ENCODE measurements around the gene SKI.

The SKI gene

DNA sequence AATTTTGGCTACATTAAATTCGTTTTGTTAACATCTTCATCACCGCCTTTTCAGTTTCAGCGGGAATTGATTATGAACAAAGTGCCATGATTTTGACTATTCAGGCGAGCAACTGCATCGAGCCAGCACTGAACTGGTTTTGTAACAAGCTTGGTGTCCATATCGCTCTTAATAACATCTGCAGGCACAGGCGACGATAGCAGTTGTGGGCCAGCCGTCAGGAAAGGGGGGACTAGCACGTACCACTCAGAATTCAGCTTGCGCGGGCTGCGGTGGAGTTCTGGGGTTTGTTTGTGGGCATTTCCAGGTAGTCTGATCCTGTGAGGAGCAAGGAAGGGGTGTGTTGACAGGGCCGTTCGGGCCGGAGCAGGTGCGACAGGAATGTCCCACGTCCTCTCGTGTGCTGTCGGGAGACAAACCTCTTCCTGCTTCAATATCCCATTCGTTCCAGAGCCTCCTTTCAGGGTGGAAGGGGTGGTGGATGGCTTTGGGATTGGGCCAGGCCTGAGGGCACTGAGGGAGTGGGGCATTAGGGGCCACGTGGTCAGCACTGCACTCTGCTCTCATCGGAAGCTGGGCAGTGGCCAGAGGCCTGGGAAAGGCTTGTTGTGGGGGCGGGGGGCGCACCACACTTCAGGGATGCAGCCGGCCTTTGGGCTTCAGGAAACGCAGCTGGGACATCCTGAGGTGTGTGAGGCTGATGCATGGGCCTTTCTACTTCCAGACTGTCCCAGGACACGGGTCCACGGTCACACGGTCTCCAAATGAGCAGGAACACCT lies 39.1 kb downstream of the SKI start:
- no peak for DNase-seq

DNA sequence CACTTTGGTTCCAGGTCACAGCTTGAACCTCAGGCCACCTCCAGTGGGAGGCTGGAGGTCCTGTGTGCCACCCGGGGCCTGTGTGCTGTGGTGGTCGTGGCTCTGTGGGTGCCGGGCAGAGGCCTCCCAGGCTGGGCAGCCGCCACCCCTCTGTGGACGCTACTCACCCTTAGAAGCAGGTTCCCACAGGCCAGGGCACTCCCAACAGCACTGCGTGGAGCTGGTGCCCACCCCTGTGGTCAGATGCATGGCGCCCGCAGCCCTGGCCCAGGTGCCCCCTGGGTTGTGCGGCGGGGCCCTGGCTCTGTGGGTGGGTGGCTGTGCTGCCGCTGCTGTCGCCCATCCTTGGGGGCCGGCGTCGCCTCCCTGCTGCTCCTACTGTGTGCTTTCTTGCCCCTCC lies 39.7 kb downstream of the SKI start:
- DNase-seq: no peak

DNA sequence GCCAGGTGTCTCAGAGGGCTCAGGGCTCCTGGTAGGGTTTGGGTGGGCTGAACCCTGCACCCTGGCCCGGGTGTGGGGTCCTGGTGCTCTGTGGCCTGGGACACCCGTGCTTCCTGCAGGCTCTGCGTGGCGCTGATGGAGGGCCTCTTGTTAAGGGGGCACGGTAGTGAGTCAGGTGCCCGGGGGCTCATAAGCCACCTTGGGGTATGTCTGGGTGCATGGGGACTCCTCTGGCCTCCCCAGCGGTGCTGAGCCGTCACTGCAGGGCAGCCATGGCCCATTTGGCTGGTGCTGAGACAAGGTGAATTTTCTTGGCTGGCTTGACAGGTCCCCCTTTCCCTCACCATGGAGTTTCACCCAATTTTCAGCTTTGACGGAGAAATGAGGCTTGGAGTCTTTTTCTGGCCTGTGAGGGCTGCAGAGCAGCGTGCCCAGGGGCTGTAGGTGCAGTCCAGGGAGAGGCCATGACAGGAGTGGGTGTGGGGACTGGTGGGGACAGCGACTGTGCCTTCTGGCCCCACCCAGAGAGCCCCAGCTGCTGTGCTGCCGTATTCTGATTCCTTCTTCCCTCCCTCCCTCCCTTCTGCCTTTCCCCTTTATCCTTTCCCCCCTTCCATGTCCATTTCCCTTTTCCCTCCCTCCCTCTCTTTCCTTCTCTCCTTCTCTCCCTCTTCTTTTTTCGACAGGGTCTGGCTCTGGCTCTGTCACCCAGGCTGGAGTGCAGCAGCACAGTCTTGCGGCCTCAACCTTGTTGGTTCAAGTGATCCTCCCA lies 40.4 kb downstream of the SKI start:
- no peak for DNase-seq

DNA sequence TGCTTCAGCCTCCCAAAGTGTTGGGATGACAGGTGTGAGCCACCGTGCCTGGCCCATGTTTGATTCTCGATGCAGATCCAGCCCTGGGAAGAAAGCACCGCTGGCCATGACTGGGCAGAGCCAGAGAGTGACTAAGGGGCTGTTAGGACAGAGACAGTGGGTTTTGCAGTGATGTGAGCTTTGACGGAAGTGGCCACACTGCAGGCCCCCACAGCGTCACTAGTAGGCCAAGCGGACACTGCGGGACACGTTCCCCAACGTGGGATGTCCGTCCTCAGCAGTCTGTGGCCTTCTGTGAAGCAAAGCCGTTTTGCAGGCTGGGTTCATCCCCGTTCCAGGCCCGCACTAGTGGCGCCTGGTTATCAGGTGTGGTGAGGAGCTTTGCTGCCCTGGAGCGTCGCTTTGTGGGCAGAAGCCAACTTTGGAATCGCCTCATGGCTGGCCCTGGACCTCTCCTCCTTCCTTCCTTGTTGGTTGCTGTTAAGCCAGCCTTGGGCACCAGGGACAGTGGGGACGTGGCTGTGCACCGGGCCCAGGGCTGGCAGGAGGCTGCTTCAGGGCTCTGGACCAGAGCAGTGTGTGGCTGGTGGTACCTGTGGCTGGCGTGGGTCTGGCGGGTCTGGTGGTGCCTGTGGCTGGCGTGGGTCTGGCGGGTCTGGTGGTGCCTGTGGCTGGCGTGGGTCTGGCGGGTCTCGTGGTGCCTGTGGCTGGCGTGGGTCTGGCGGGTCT lies 41.2 kb downstream of the SKI start:
- no peak for DNase-seq

DNA sequence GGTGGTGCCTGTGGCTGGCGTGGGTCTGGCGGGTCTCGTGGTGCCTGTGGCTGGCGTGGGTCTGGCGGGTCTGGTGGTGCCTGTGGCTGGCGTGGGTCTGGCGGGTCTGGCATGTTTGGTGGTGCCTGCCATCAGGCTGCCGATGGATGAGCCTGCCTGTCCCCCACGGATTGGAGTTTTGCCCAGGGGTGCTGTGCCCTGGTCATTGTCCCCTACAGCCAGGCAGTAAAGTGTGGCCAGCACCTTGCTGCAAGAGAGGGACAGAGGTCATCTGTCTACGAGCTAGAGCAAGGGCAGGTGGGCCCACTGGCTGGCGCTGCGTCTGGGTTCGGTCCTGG lies 41.8 kb downstream of the SKI start:
- DNase-seq: no peak

DNA sequence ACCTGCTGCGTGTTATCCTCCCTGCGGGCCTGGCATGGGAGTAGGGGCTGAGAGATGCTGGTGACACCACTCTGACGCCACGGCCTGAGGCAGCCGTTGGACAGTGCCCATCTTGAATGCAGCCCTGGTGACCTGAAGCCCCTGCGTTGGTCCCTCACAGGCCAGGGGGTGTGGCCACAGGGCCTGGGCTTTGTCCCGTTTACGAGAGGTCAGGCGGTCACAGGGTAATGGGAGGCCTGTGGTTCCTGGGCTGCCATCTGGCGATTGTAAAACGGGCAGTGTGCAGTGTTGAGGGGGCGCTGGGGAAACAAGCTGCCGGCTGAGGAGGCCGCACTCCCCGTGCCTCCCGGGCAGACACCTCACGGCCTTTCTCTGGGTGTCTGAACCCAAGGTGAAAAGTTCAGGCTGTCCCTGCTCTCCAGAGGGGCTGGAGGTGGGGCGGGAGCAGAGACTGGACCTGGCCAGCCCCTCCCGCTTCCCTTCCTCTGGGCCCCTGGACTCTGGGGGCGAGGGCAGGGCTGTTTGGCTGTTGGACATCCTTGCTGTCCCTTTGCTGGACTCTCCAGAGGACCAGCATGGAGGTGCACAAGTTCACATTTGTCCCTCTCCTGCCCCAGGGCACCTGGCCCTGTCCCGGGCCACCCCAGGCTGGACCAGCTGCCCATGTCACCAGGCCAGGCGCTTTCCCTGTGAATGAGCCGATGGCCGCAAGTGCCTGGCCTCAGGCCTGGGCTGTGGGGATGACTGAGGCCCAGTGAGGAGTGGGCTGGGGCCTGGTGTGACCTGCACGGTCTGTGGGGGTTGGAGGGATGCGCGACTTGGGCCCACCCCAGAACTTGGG lies 42.4 kb downstream of the SKI start:
- DNase-seq: no peak

DNA sequence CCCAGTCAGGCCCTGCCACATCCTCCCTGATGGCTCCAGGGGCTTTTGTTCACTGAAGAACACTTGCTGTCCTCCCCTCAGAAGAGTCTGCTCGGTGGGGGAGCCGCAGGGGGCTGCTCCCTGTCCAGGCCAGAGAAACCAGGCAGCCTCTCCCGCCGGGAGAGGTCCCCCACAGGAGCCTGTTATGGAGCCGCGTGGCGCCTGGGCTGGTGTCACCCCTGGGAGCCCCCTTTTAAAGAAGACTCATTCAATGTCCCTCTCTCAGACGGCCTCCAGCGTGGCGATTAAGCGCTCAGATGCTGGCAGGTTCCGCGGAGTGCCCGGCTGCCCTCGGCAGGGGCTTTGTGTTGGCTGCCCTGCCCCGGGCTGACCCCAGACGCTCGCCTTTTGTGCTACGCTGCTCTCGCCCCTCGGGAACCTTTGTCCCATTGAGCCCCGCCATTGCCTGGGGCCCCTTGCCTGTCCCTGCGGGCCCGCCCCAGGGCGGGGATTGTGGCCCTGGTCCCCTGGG lies 43.1 kb downstream of the SKI start:
- no peak for DNase-seq

DNA sequence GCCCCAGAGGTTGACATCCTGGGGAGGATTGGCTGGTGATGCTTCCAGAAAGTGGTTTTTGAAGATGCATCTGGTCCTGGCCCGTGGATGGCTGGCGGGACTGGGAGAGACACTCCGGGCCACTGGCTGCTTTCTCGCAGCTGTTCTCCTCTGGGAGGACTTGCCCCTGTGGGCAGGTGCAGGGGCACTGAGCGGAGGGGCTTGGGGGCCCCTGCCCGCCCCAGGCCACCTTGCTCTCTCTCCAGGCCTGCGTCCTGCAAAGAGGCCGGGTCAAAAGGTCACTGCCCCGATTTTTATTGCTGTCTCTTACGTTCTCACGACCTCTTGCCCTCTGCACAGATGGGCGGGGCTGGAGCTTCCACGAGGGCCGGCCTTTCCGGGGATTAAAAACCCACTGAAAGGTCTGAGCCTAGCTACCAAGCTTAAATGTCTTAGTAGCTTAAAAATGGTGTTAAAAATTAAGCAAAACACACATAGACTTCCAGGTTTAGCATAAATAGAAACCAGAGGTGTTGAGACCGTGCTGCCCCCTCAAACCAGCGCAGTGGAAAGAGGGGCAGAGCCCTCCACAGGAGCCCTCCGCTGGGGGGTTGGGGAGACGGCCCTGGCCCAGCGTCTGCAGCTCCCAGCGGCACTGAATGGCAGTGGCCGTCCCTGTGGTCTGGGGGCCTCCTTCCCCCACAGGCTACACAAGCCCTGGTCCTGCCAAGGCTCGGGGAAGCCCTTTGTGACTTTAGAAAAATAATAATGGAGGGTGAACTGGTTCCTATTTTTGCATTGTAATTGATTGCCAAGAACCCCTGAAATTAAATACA lies 43.9 kb downstream of the SKI start:
- no peak for DNase-seq

DNA sequence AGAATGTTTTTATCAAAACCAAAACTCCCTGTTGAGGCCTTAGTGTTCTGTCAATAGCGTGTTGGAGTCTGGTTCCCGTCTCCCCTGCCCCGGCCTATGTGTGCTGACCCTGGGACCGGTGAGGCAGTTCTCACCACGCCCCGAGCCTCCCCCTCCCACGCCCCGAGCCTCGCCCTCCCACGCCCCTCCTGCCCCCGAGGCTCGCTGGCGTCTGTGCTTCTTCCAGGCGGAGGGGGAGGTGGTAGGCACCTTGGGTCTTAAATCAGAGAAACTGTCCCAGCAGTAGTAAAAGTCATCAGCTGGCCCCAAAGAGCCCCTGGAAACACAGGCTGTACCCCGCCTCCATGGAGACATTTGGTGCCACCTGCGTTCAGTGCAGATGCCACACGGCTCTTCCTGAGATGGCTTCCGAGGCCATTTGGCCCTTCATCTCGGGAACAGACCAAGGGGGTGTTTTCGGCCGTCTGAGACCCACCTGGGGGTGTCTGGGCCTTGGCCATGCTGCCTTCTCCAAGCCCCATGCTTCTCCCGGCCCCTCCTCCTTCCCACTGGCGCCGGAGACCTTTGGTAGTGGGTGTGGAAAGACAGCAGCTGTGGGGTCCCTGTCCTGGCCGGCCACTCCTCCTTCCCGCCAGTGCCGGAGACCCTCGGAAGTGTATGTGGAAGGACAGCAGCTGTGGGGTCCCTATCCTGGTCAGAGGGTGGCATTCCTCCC lies 44.7 kb downstream of the SKI start:
- no peak for DNase-seq

DNA sequence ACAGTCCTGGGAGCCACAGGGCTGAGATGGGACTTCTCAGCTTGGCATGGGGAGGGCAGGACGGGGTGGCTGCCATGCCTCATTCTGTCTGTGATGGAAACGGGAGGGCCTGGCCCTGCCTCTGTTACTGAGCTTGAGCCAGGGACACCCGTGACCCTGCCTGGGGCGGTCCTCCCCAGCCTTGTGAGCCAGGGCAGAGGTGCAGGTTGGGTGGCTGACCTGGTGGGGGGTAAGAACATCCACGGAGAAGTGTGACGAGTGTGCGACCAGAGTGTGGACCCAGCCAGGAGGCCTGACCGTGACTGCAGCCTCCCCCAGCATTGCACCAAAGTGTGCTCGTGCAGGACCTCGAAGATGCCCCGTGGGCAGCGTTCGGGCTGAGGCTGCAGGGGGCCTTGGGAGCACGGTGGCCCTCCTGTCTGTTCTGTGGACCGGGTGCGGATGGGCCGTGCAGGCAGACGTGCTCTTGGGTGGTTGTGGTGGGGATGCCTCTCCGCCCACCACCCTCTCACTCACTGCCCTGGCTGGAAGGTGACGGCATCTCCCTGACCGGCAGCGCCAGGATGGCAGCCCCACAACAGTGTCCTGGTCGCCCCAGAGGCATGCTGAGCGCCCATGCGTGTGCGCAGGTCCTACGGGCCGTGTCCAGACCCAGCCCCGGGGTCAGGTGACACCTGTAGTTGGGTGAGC lies 45.4 kb downstream of the SKI start:
- DNase-seq: no peak

DNA sequence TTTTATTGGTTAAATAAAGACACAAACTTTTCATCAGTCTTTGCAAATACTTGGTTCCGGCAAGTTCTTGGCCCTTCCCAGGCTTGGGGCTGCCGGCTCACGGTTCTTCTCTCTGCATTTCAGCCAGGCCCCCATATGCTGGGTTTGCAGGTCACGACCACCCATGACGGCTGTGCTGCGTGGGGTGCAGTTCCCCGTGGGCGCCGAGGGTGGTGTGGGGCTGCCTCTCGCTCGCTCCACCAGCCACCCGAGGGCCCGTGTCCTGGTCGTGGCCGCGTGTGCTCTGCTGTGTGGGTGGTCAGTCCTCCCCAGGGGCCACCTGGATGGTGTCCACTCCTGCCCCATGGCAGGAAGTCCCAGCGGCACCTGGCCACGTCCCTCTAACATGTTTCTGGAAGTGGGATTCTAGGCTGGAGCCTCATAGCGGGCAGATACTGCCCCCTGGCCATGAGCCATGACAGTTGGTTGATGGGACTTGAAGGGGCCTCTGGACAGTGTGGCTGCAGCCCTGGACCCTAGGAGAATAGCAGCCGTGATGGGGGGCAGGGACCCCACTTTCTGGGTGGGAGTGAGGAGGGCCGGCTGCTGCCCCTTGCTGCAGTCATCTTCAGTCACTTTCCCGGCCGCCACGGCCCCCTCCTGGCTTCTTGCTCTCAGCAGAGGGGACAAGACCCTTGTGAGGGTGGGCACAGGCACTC lies 46.3 kb downstream of the SKI start:
- no peak for DNase-seq

DNA sequence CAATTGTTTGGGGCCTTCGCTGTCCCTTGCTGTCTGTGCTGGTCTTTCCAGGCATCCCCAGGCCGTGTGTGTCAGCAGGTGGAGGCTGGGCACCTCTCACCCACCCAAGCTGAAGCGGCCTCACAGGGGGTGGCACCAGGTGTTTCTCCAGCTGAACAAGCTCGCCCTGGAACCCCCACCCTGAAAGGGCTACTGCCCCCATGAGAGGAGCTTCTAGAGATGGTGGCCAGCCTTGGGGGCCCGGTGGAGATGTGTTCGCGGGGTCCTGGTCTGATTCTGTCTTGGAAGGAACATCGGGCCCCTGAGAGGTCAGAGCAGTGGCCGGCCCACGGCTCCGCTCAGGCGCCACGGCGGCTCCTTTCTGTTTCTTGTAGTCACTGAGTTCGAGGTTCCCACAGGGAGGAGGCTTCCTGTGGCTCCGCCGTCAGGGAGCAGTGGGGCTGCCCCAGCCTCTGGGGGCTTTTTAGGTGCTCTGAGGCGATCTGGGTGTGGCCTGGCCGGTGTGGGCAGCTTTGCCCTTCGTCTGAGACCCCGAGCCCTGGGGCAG lies 46.9 kb downstream of the SKI start:
- DNase-seq: no peak

DNA sequence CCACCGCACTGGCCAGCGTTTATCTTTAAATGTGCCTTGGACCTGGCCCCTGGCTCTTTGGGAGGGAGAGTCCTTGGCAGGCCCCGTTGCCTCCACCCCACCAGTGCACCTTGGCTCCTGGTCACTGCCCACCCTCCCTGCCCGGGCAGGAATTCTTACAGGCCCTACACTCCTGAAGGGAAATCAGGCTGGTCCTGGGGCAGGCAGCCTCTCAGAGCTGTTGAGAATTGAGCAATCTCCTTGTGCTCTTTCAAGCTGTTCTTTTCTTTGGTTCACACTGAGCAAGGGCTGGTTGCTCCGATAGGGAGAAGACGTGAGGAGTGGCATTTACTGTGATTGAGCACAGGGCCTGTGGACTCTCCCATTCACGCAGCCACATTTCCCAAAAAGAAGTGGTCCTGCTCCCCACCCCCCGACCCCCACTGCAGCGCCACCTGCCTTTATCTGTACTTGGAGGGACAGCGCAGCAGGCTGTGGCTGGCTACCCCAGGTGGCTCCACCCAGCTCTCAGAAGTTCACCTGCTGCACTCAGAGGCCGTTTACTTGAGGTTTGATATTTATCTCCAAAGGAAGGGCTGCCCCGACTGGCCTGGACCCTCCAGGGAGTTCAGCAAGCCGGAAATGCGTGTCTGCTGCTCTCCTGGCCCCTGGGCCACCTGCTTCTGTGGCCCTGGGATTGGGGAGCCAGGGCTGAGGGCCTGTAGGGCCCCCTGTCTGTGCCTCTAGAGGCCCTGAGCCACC lies 47.8 kb downstream of the SKI start:
- DNase-seq: no peak

DNA sequence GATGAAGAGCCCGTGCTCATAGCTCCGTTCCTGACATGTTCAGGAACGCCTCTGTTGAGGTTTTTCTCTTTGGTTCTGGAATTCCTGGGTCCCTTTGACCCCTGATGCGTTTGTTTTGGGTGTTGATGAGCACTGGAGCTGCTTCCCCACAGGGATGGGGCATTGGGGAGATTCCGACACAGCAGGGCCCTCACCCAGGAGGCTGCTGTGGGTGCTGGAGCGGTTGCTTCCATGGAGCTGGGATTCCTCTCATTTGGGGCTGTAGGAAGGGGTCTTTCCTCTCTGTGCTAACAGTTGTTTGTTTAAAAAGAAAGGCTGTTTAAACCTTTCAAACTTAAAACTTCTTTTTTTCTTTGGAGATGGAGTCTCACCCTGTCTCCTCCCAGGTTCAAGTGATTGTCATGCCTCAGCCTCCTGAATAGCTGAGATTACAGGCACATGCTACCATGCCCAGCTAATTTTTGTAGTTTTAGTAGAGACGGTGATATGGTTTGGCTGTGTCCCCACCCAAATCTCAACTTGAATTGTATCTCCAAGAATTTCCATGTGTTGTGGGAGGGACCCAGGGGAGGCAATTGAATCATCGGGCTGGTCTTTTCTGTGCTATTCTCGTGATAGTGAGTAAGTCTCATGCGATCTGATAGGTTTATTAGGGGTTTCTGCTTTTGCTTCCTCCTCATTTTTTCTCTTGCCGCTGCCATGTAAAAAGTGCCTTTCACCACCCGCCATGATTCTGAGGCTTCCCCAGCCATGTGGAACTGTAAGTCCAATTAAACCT lies 48.9 kb downstream of the SKI start:
- DNase-seq: no peak

DNA sequence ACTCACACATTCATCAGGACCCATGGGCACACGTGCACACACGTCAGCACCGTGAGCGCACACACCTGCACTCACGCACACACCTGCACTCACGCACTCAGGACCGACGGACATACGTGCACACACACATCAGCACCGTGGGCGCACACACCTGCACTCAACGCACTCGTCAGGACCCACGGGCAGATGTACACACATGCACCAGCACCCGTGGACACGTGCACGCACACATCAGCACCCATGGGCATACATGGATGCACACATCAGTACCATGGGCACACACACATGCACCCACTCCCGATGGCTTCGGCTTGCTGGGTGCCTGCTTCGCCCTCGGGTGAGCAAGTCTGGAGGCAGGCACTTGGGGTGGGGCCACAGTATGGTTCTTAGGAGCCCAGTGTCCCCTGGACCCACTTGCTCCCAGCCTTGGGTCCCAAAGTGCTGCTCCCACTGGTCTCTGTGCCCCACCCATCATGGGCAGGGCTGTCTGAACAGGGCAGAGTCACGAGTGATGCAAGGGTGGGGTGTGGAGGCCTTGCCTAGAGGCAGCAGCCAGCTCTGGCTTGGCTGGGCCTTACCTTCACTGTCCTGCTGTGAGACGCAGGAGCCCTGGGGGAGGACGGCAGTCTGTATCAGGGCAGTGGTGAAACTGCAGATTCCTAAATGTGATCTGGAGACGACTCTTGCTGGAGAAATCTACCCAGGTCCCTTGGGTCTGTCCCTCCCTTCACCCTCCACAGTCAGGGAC lies 49.8 kb downstream of the SKI start:
- DNase-seq: no peak

DNA sequence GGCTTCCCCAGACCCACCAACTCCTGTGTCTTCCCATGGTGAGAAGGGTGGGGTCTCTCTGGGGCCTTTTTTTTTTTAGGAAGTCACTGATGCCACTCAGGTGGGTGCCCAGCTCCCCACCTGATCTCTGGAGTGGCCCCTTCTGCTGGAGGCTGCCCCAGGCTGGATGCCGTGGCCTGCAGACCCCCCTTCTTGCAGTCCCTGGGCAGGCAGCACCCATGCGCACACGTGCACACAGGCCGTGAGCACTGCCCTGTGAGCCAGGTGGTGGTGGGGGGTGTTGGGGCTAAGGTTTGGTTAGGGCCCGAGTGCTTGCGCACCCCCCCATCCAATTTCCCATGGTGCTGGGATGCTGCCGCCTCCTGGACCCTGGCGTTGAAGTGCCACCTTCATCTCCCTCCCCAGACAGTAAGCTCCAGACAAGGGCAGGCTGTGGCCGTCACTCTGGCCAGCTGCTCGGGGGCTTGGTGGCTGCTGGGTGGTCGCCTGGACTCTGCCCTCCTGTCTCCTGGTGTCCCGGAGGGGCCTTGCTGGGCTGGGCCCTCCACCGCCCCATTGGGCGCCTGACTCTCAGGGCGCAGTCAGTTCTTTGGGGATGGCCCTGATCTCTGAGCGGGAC lies 50.6 kb downstream of the SKI start:
- no peak for DNase-seq

DNA sequence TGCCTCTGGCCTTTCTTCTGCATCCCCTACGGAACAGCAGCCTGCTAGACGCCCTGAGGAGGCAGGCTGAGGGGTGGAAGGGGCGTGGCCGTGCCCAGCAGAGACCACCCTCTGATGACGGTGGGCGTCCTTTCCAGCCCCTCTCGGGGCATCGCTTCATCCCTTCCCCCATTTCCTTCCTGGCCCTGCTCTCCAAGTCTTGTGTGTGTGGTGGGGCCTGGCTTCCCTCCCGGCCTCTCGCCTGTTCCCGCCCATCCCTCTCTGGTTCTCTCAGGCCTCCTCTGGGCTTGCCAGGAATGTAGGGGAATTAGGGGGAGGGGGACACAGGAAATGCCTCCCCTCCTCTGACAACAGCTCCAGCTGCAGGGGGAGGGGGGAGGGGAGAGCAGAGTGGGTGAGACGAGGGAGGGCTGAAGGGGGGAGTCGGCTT lies 51.1 kb downstream of the SKI start:
- DNase-seq: no peak
